AG04450 (cell line): ENCODE data around the gene MBD5. TPM values are rescaled to one million over a fixed set of nuclear protein-coding genes. Genes with fewer than 3 reads are reported as not detected.

Experiments used
- CTCF ChIA-PET: fragments of 300-600, 350-600 bp; formaldehyde crosslinking; extraction: SDS; loops from one replicate; lab custom pipeline; 2022; ENCODE audit warnings: antibody characterized with exemption, inconsistent platforms; lab: Charles Lee
- POLR2A ChIA-PET: fragments of 350-600 bp; formaldehyde crosslinking; extraction: SDS; loops from one replicate; lab custom pipeline; 2021; ENCODE audit warnings: antibody characterized with exemption, inconsistent platforms; lab: Yijun Ruan, JAX
- DNase-seq: peaks from one replicate; pipeline ENCODE4 v3.0.0-alpha.2; 2011; ENCODE audit warnings: low read depth, low spot score
- H3K27ac ChIP-seq: one replicate; pipeline ENCODE4 v1.5.1; 2012; ENCODE audit warnings: low read depth, low read length, control low read depth
- H3K27me3 ChIP-seq: one replicate; pipeline ENCODE4 v1.6.0; 2012; ENCODE audit warnings: low read length; ENCODE audit not compliant: control insufficient read depth, insufficient read depth
- H3K4me3 ChIP-seq: 2 replicates; pipeline ENCODE4 v1.5.1; 2011; ENCODE audit warnings: mild to moderate bottlenecking, low read depth, low read length, control low read depth
- H3K9me3 ChIP-seq: 2 replicates; pipeline ENCODE4 v1.5.1; 2012; ENCODE audit warnings: low read length; ENCODE audit not compliant: control insufficient read depth, insufficient read depth
- polyA plus RNA-seq: library from polyadenylated mRNA; depleted of rRNA; stranded (reverse); fragments of >200 nt; gene quantifications from 2 replicates; pipeline ENCODE4 v1.2.3, GENCODE V29; 2011
- TF ChIP-seq, protein P1 (sequence below): IDR thresholded peaks from 2 replicates; pipeline ENCODE4 v1.5.1; 2011; ENCODE audit warnings: low read depth, low read length, control low read depth, inconsistent platforms

The MBD5 gene
- polyA plus RNA-seq, 1 experiment = 40.4 TPM

DNA sequence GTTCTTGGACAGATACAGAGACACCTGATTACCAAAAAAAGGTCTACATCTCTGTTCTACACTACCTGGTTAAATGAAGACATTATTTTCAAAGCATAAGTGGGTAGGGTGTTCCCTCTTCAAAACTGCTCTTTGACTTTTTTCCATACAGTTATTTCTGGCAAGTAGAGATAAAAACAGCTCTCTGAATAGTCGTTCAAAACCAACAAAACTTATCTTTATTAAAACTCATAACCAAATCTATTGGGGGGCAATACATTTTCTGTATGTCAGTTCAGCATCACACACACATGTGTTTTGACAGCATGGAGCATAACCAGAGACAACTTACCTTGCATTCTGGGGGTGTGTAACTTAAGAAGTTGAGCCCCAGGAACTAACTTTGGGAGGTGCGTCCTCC lies 474.7 kb downstream of the MBD5 start:
- TF ChIP-seq, protein P1, sequence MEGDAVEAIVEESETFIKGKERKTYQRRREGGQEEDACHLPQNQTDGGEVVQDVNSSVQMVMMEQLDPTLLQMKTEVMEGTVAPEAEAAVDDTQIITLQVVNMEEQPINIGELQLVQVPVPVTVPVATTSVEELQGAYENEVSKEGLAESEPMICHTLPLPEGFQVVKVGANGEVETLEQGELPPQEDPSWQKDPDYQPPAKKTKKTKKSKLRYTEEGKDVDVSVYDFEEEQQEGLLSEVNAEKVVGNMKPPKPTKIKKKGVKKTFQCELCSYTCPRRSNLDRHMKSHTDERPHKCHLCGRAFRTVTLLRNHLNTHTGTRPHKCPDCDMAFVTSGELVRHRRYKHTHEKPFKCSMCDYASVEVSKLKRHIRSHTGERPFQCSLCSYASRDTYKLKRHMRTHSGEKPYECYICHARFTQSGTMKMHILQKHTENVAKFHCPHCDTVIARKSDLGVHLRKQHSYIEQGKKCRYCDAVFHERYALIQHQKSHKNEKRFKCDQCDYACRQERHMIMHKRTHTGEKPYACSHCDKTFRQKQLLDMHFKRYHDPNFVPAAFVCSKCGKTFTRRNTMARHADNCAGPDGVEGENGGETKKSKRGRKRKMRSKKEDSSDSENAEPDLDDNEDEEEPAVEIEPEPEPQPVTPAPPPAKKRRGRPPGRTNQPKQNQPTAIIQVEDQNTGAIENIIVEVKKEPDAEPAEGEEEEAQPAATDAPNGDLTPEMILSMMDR = no peak
- ChIA-PET POLR2A (no interaction called here), CTCF (no interaction called here)
- H3K27me3 ChIP-seq = no peaks in the 10 kb centered on the region
- no peak for DNase-seq
- no peak overlapping the region for H3K27ac ChIP-seq
- H3K9me3 ChIP-seq = no peaks in the 10 kb centered on the region
- no peak overlapping the region for H3K4me3 ChIP-seq

DNA sequence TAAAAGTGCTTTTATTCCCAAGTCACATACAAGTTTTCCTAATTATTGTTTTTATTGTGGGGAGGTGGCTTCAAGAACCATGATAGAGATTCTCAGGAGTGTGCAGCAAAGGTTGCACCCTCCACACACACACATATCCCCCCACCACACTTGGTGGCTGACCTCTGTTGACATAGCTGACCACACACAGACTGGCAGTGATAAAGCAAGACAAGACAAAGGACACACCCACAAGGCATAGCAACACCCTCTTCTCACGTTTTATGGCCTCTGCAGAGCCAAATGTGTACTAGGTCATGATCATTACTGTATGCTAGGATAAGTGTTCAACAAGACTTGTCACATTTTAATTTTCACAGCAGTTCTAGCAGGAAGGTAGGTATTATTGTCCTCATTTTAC lies 480.7 kb downstream of the MBD5 start:
- no peak overlapping the region for H3K27ac ChIP-seq
- TF ChIP-seq, protein P1 = no peak
- POLR2A ChIA-PET = no interaction called here
- H3K4me3 ChIP-seq = no peak overlapping the region
- no peaks in the 10 kb centered on the region for H3K9me3 ChIP-seq
- no peak for DNase-seq
- CTCF ChIA-PET = interaction anchor here (1.7 kb wide), 1 partner anchor 8 kb away, joined by 13 read pairs; no protein-coding TSS in a partner anchor
- no peaks in the 10 kb centered on the region for H3K27me3 ChIP-seq

DNA sequence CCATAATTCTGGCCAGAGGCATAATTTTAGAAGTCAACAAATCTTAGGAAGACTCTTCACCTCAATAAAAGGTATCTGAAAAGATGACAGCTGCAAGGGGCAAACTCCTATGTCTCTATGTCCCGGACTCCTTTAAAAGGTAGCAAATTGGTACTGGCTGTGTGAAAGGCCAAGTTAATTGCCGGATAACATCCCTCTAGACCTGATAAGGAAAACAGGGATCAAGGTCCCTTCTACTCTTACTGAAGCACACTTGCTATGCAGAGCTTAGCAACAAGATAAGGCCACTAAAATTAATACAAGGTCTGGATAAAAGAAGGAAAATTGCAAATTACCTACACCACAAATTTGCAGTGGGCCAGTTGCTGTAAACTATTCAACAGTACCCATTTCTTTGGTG lies 482.6 kb downstream of the MBD5 start:
- H3K4me3 ChIP-seq = no peak overlapping the region
- H3K9me3 ChIP-seq = no peaks in the 10 kb centered on the region
- H3K27me3 ChIP-seq = no peaks in the 10 kb centered on the region
- TF ChIP-seq, protein P1 = no peak
- CTCF ChIA-PET = interaction anchor here (1.1 kb wide), 1 partner anchor 513 kb away, joined by 4 read pairs; no protein-coding TSS in a partner anchor
- H3K27ac ChIP-seq = no peak overlapping the region
- POLR2A ChIA-PET = no interaction called here
- DNase-seq = no peak

DNA sequence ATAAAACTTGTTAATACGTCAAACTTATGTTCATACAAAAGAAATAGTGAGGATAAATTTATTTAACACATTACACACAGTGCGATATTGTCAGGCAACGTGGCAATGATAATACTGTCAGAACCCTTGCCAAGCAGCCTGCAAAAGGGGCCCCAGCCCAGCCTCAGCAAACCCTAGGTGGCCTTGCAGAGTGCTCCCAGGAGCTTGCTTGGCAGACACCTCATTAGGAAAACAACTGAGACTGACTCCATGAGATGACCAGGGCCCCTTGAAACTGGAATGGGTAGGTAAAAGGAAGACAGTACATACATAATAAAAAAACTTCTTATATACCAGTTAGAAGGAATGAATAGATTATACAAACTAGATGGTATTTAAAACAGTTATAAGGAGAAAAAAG lies 487.1 kb downstream of the MBD5 start:
- ChIA-PET CTCF (interaction anchor here (0.5 to 6.5 kb wide), 9 partner anchors 15 to 660 kb away, joined by 3 to 137 read pairs (median 8); no protein-coding TSS in a partner anchor), POLR2A (no interaction called here)
- TF ChIP-seq, protein P1 = no peak
- no peak for DNase-seq
- H3K27ac ChIP-seq = no peak overlapping the region
- H3K4me3 ChIP-seq = no peak overlapping the region
- no peaks in the 10 kb centered on the region for H3K9me3 ChIP-seq
- no peaks in the 10 kb centered on the region for H3K27me3 ChIP-seq

DNA sequence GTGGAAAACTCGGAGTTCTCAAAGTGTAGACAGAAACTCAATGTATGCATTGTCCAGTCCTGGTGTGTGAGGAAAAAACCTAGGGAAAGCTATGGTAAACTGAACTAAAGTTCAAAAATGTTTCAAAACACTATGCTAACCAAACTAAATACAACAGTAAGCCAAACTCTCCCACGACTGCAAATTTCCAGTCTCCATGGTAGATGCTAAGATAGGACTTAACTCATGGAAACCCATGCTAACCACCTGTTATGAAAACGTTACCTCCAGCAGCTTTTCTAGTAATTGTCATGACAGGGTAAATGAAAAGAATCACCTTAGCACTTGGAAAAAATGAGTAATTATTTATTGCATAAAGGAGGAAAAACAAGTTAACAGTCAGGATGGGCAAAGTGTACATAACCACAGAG lies 488.0 kb downstream of the MBD5 start:
- no peak overlapping the region for H3K27ac ChIP-seq
- no peak overlapping the region for H3K4me3 ChIP-seq
- H3K9me3 ChIP-seq = no peaks in the 10 kb centered on the region
- TF ChIP-seq, protein P1 = no peak
- no peaks in the 10 kb centered on the region for H3K27me3 ChIP-seq
- CTCF ChIA-PET = interaction anchor here (0.6 to 6.5 kb wide), 55 partner anchors 8 to 584 kb away, joined by 3 to 137 read pairs (median 4); partner anchors contain the start of genes MBD5 and ORC4
- POLR2A ChIA-PET = interaction anchor here (0.5 to 1.4 kb wide), 3 partner anchors 20 to 519 kb away, joined by 5 to 14 read pairs (median 5); no protein-coding TSS in a partner anchor
- DNase-seq = no peak
